ENCODE measurements around the gene DPH7. TPM values are rescaled to one million over a fixed set of nuclear protein-coding genes. Genes with fewer than 3 reads are reported as not detected.
"Not testable (repeated sequence)": the region's sequence is repeated elsewhere in the genome, so short reads cannot be mapped to it uniquely, and the experiment has no call there.

Gene DPH7
- total and polyA plus RNA-seq, 2 of the 8 experiments (the other 6 are each of a cell fraction or from before 2014, with no cell fraction given), result 44.6 to 45.5 TPM

- CTCF ChIA-PET (ENCODE audit: partially characterized antibody), result interaction anchor here (0.6 to 0.7 kb wide), 2 partner anchors 495 to 1064 kb away, joined by 3 to 4 read pairs; no protein-coding TSS in a partner anchor
- 89% methylated on average over 10 of the region's 10 CpGs; no CpG with 5 or more reads in 1 of the 2 experiments for WGBS, 2 experiments (ENCODE audit: extremely low coverage in 1 of 2, insufficient coverage in 1 of 2, insufficient read length in 1 of 2, insufficient replicate concordance in 2 of 2, low coverage in 1 of 2, low lambda C conversion rate in 2 of 2, missing lambda C conversion rate in 1 of 2)
- H3K27me3 ChIP-seq (replicated peaks in 1 of 4; ENCODE audit: control insufficient read depth in 3 of 4, extremely low read depth in 1 of 4, insufficient read depth in 3 of 4, low read length in 3 of 4), result not testable (repeated sequence)
These were observed 25.1 kb downstream of the DPH7 start for GRCh38 chr9:137553654-137554053.

More at GRCh38 chr9:137553654-137554053, 25.1 kb downstream of the DPH7 start:
- H3K4ac ChIP-seq (replicated peaks; ENCODE audit: insufficient read length, low read depth, low read length); H4K8ac ChIP-seq (ENCODE audit: extremely low read depth, insufficient read depth, low read length); H3K9ac ChIP-seq (replicated peaks in 1 of 4; ENCODE audit: extremely low read depth in 1 of 4, low read depth in 3 of 4, low read length in 3 of 4); H3K56ac ChIP-seq (replicated peaks; ENCODE audit: insufficient read length, low read depth, low read length); H2BK12ac ChIP-seq (ENCODE audit: low read depth, low read length); H4K20me1 ChIP-seq (replicated peaks in 1 of 2; ENCODE audit: control insufficient read depth in 1 of 2, insufficient read depth in 2 of 2, low read length in 2 of 2); H2AK5ac ChIP-seq (ENCODE audit: low read depth, low read length); H3K23me2 ChIP-seq (ENCODE audit: low read depth, low read length); H3K4me1 ChIP-seq (replicated peaks in 1 of 4; ENCODE audit: control insufficient read depth in 3 of 4, insufficient read depth in 4 of 4, low read length in 3 of 4); H3K14ac ChIP-seq (ENCODE audit: insufficient read length); H3K9me3 ChIP-seq (ENCODE audit: insufficient read depth in 2 of 2, low read depth in 1 of 2, low read length in 1 of 2); H2BK5ac ChIP-seq (ENCODE audit: low read depth, low read length); H3K23ac ChIP-seq (ENCODE audit: insufficient read length); H4K91ac ChIP-seq (replicated peaks; ENCODE audit: insufficient read length, low read length); H3K27ac ChIP-seq (ENCODE audit: low read depth, low read length); DNase-seq (ENCODE audit: low read depth in 1 of 2, low spot score in 2 of 2); H3K18ac ChIP-seq (ENCODE audit: extremely low read depth, low read length); H2BK120ac ChIP-seq (replicated peaks; ENCODE audit: low read depth, low read length); FAIRE-seq; H2AFZ ChIP-seq (ENCODE audit: low read length); H3K79me2 ChIP-seq (ENCODE audit: control insufficient read depth in 1 of 2, insufficient read depth in 2 of 2, low read length in 2 of 2); H2BK15ac ChIP-seq (ENCODE audit: low read length); H4K5ac ChIP-seq (ENCODE audit: insufficient read length, low read depth, low read length); H3K79me1 ChIP-seq (ENCODE audit: low read depth, low read length); H3K4me3 ChIP-seq (ENCODE audit: extremely low read depth in 1 of 4, insufficient read depth in 2 of 4, low read depth in 3 of 4, low read length in 4 of 4); H3K4me2 ChIP-seq (ENCODE audit: insufficient read depth in 1 of 2, low read depth in 2 of 2, low read length in 2 of 2); H2BK20ac ChIP-seq (ENCODE audit: low read length): not testable (repeated sequence)
- H3K36me3 ChIP-seq (ENCODE audit: control insufficient read depth in 2 of 4, insufficient read depth in 4 of 4, low read length in 3 of 4), result peaks cover 7 to 28% (median 11%) of the 10 kb centered on the region in 4 experiments; a peak in 6 of 8 replicates
- POLR2A ChIA-PET (ENCODE audit: partially characterized antibody), result interaction anchor here (0.9 to 2.8 kb wide), 6 partner anchors 9 to 35 kb away, joined by 3 to 16 read pairs (median 8); partner anchors contain the start of gene DPH7
